NT2/D1 (cell line): ENCODE results near the gene LRRC47.

Experiments used
- DNase-seq: peaks from one replicate; pipeline ENCODE4 v3.0.0-alpha.2; 2011; ENCODE audit warnings: low read depth, low spot score
- H3K27me3 ChIP-seq: 2 replicates; pipeline ENCODE4 v1.6.0; 2011; ENCODE audit warnings: mild to moderate bottlenecking; ENCODE audit not compliant: insufficient read length, insufficient read depth
- H3K36me3 ChIP-seq: 2 replicates; pipeline ENCODE4 v1.6.1; 2011; ENCODE audit warnings: mild to moderate bottlenecking, low read length, mixed read lengths; ENCODE audit not compliant: insufficient read depth, insufficient read length
- H3K4me1 ChIP-seq: 2 replicates; pipeline ENCODE4 v1.5.1; 2011; ENCODE audit not compliant: insufficient read depth, insufficient read length
- H3K4me3 ChIP-seq: 2 replicates; pipeline ENCODE4 v1.5.1; 2011; ENCODE audit warnings: low read depth; ENCODE audit not compliant: insufficient read length
- H3K9ac ChIP-seq: 2 replicates; pipeline ENCODE4 v1.6.0; 2011; ENCODE audit warnings: low read depth; ENCODE audit not compliant: insufficient read length
- H3K9me3 ChIP-seq: 2 replicates; pipeline ENCODE4 v1.5.1; 2011; ENCODE audit warnings: mild to moderate bottlenecking, low read length; ENCODE audit not compliant: insufficient read depth
- SUZ12 ChIP-seq: IDR thresholded peaks from 2 replicates; pipeline ENCODE4 v1.6.1; 2011; ENCODE audit not compliant: insufficient read length, insufficient read depth; ENCODE audit errors: extremely low read depth
- YY1 ChIP-seq: IDR thresholded peaks from 2 replicates; pipeline ENCODE4 v1.6.1; 2011; ENCODE audit not compliant: insufficient read length, insufficient read depth
- ZNF274 ChIP-seq: IDR thresholded peaks from 2 replicates; pipeline ENCODE4 v1.6.1; 2011; ENCODE audit warnings: mild to moderate bottlenecking, low read depth, low read length

LRRC47 gene

DNA sequence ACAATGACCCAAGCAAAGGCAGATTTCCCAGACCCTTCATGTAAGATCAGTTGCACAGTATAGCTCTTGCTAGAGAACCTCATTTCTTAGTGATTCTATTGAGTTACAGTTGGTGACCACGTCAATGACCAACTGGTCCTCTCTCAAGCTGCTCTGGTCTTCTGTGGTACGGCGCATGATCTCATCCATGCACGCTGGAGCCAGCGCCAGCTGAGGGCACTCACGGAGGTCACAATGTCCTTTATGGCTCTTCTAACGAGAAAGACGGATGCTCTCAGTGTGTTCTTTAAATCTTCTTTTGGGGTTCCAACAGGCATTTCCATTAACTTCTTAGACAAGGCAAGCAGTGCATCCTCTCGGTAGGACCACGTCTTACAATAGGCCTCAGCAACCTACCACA, 38.4 kb upstream of the LRRC47 start:
- Histone ChIP-seq H3K4me1 (no peaks in the 10 kb centered on the region), H3K9ac (no peak overlapping the region), H3K27me3 (no peaks in the 10 kb centered on the region), H3K36me3 (peaks cover 71% of the 10 kb centered on the region), H3K9me3 (peaks cover 14% of the 10 kb centered on the region), H3K4me3 (no peak overlapping the region)
- no peak for DNase-seq
- TF ChIP-seq YY1 (no peak), ZNF274 (no peak), SUZ12 (no peak)

- Histone ChIP-seq H3K9ac (no peak overlapping the region), H3K4me3 (no peak overlapping the region), H3K9me3 (no peaks in the 10 kb centered on the region), H3K27me3 (no peaks in the 10 kb centered on the region), H3K36me3 (peaks cover 71% of the 10 kb centered on the region), H3K4me1 (no peaks in the 10 kb centered on the region)
- TF ChIP-seq ZNF274 (no peak), SUZ12 (no peak), YY1 (no peak)
- no peak for DNase-seq
Measured at GRCh38 chr1:3831689-3832088, 35.4 kb upstream of the LRRC47 start.

- no peak overlapping the region for H3K9ac ChIP-seq
- peaks cover 76% of the 10 kb centered on the region for H3K36me3 ChIP-seq
- no peak for TF ChIP-seq YY1
- no peak for TF ChIP-seq SUZ12
- no peak for TF ChIP-seq ZNF274
- no peak for DNase-seq
- H3K4me3 ChIP-seq: no peak overlapping the region
- peaks cover 2% of the 10 kb centered on the region for H3K4me1 ChIP-seq
- no peaks in the 10 kb centered on the region for H3K27me3 ChIP-seq
- no peaks in the 10 kb centered on the region for H3K9me3 ChIP-seq
Measured at GRCh38 chr1:3828391-3828790, 32.1 kb upstream of the LRRC47 start.

DNA sequence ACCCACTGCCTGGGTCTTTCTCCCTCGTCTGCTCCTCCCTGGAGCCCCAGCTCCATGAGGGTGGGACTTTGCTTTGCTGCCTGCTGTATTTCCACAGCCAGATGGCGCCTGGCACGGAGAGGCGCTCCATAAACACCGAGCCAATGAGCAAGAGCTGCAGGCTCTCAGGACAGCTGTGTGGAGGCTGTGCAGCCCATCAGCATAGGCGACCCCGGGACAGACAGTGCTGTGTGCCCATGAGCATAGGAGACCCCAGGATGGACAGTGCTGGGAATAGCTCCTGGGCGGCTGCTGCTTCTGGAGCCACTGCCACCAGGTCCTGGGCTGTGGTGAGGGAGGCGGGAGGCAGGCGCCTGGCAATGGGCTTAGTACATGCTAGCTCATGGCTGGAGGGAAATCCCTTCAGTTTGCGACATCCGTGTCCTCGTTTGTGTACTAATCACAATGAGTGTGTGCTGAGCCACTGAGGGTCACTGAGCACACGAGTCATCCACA, 31.6 kb upstream of the LRRC47 start:
- no peak for TF ChIP-seq YY1
- TF ChIP-seq SUZ12: no peak
- no peak for TF ChIP-seq ZNF274
- Histone ChIP-seq H3K4me1 (peaks cover 2% of the 10 kb centered on the region), H3K27me3 (no peaks in the 10 kb centered on the region), H3K9me3 (no peaks in the 10 kb centered on the region), H3K9ac (no peak overlapping the region), H3K4me3 (no peak overlapping the region), H3K36me3 (peaks cover 82% of the 10 kb centered on the region)
- no peak for DNase-seq

DNA sequence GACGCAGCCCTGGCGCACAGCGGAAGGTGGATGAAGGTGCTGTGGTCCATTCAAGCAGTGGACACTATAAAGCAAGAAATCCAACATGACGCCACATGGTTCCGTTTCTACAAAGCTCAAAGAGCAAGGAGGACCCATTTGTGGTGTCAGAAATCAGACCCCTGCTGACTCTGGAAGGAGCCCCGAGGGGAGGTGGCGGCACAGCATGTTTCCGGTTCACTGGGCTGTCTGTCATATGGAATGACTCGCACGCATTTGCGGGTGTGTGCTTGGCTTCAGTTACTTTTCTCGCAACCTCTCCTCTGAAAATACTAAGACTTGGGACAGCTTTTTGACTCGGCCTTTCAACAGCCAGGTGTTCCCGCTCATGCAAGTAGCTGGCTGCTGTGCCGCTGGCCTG, 29.1 kb upstream of the LRRC47 start:
- H3K4me3 ChIP-seq: no peak overlapping the region
- H3K9me3 ChIP-seq: no peaks in the 10 kb centered on the region
- DNase-seq: no peak
- TF ChIP-seq SUZ12 (no peak), ZNF274 (no peak), YY1 (no peak)
- no peak overlapping the region for H3K9ac ChIP-seq
- no peaks in the 10 kb centered on the region for H3K27me3 ChIP-seq
- H3K4me1 ChIP-seq: peaks cover 2% of the 10 kb centered on the region
- H3K36me3 ChIP-seq: peaks cover 86% of the 10 kb centered on the region

DNA sequence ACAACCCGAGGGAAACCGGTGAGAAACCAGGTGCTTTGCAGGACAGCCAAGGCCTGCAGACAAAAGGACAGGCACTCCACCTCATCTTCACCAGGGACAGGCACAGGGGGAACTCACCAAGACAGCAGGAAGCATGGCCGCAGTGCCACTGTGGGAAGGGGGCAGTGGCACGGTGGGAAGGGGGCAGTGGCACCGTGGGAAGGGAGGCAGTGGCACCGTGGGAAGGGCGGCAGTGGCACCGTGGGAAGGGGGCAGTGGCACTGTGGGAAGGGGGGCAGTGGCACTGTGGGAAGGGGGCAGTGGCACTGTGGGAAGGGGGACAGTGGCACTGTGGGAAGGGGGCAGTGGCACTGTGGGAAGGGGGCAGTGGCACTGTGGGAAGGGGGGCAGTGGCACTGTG, 28.4 kb upstream of the LRRC47 start:
- no peak for DNase-seq
- Histone ChIP-seq H3K9ac (no peak overlapping the region), H3K36me3 (peaks cover 87% of the 10 kb centered on the region), H3K4me1 (peaks cover 2% of the 10 kb centered on the region), H3K4me3 (no peak overlapping the region), H3K27me3 (no peaks in the 10 kb centered on the region), H3K9me3 (no peaks in the 10 kb centered on the region)
- TF ChIP-seq SUZ12 (no peak), ZNF274 (no peak), YY1 (no peak)

GRCh38 chr1:3822421-3822820, 26.1 kb upstream of the LRRC47 start:
- Histone ChIP-seq H3K9me3 (no peaks in the 10 kb centered on the region), H3K4me1 (peaks cover 2% of the 10 kb centered on the region), H3K36me3 (peaks cover 69% of the 10 kb centered on the region), H3K4me3 (no peak overlapping the region), H3K9ac (no peak overlapping the region), H3K27me3 (no peaks in the 10 kb centered on the region)
- TF ChIP-seq ZNF274: no peak
- TF ChIP-seq YY1: no peak
- TF ChIP-seq SUZ12: no peak
- no peak for DNase-seq

DNA sequence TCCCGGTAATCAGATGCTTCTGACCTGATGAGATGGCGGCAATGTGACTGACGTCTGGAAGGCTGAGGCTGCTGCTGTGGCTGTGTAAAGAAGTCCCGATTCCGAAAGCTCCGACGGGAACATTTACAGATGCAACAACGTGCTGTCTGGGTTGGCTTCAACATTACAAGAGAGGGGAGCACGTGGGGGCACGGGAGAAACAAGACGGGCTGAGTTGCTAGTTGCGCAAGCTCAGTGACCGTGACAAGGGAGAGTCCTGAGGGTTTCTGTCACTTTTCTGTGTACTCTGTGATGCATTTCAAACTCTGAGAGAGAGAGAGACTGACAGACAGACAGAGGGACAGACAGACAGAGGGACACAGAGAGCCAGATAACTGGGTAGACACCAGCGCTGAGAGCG, 25.6 kb upstream of the LRRC47 start:
- Histone ChIP-seq H3K27me3 (no peaks in the 10 kb centered on the region), H3K9ac (no peak overlapping the region), H3K9me3 (no peaks in the 10 kb centered on the region), H3K36me3 (peaks cover 64% of the 10 kb centered on the region), H3K4me1 (peaks cover 2% of the 10 kb centered on the region), H3K4me3 (no peak overlapping the region)
- DNase-seq: no peak
- no peak for TF ChIP-seq YY1
- no peak for TF ChIP-seq SUZ12
- no peak for TF ChIP-seq ZNF274
